ENCODE results near the gene RBPMS2.

DNA sequence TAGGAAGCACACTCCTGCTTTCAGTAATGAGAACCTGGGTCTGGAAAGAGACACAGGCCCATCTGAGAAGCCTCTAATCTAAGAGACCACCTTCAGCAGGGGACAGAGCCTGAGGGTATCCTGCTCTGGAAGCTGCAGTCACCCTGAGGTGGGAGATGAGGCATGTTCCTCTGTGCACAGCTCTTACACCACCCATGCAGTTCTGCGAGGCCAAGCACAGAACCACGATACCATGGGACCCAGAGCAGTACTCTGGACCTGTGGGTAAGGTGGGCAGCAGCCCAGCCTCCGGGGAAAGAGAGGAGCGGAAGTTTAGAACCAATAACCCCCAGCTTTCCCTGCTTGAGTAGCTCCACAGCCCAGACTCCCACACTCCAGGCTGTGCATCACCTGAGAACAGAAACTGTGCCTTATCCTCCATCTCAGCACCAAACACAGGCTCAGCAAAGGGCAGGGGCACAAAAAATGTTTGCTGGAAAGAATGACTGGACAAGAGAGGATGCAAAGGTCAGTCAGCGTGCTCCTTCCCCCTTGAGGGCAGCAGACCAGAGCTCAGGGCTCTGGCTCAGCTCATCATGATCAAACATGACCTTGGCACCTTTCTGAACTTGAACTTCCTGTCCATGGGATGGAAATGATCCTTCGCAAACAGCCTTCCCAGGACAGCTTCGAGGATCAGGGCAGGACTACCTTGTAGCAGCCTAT is 43.1 kb downstream of the RBPMS2 start:
- TF ChIP-seq, protein P1, sequence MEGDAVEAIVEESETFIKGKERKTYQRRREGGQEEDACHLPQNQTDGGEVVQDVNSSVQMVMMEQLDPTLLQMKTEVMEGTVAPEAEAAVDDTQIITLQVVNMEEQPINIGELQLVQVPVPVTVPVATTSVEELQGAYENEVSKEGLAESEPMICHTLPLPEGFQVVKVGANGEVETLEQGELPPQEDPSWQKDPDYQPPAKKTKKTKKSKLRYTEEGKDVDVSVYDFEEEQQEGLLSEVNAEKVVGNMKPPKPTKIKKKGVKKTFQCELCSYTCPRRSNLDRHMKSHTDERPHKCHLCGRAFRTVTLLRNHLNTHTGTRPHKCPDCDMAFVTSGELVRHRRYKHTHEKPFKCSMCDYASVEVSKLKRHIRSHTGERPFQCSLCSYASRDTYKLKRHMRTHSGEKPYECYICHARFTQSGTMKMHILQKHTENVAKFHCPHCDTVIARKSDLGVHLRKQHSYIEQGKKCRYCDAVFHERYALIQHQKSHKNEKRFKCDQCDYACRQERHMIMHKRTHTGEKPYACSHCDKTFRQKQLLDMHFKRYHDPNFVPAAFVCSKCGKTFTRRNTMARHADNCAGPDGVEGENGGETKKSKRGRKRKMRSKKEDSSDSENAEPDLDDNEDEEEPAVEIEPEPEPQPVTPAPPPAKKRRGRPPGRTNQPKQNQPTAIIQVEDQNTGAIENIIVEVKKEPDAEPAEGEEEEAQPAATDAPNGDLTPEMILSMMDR (IDR thresholded peaks at IDR 0.05; ENCODE audit: low read depth, low read length), result no peak
- TF ChIP-seq EZH2phosphoT487 (IDR thresholded peaks at IDR 0.05; ENCODE audit: low read depth), result no peak

Measured in OCI-LY3 (cell line).